PC-9 (cell line): Measurements from ENCODE around the gene FAH.

ENCODE experiments used
- EZH2 ChIP-seq: fragments of 200-600 bp; sonication (generic); IDR thresholded peaks from 2 replicates; pipeline ENCODE4 v1.8.0; 2017; ENCODE audit warnings: antibody characterized with exemption, low read depth
- TF ChIP-seq, protein P1 (sequence below): fragments of 200-600 bp; sonication (generic); conservative IDR thresholded peaks from 2 replicates; pipeline ENCODE4 v1.6.1; 2017; ENCODE audit warnings: mixed run types, antibody characterized with exemption, mild to moderate bottlenecking, moderate library complexity

DNA sequence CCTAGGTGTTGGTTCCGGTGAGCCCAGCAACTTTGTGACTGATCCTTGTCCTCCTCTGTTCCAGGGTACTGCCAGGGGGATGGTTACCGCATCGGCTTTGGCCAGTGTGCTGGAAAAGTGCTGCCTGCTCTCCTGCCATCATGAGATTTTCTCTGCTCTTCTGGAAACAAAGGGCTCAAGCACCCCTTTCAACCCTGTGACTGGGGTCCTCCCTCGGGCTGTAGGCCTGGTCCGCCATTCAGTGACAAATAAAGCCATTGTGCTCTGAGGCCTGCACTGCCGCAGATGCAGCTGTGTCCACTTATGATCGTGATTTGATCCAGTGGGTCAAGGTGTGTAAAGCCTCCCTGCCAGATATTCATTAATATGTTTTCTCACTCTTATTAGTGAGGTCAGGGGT is 33.3 kb downstream of the FAH start:
- TF ChIP-seq, protein P1, sequence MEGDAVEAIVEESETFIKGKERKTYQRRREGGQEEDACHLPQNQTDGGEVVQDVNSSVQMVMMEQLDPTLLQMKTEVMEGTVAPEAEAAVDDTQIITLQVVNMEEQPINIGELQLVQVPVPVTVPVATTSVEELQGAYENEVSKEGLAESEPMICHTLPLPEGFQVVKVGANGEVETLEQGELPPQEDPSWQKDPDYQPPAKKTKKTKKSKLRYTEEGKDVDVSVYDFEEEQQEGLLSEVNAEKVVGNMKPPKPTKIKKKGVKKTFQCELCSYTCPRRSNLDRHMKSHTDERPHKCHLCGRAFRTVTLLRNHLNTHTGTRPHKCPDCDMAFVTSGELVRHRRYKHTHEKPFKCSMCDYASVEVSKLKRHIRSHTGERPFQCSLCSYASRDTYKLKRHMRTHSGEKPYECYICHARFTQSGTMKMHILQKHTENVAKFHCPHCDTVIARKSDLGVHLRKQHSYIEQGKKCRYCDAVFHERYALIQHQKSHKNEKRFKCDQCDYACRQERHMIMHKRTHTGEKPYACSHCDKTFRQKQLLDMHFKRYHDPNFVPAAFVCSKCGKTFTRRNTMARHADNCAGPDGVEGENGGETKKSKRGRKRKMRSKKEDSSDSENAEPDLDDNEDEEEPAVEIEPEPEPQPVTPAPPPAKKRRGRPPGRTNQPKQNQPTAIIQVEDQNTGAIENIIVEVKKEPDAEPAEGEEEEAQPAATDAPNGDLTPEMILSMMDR: no peak
- no peak for TF ChIP-seq EZH2
